ENCODE data around the gene PCED1B. TPM values are rescaled to one million over a fixed set of nuclear protein-coding genes. Genes with fewer than 3 reads are reported as not detected.

The PCED1B gene
- polyA plus RNA-seq, 1 donor (not counting 4 experiments of a cell fraction or from before 2014, with no cell fraction given): 3.2 TPM

- Histone ChIP-seq H3K27me3 (ENCODE audit: control insufficient read depth, extremely low read depth, insufficient read depth, low read length) (no peaks in the 10 kb centered on the region), H3K27ac (ENCODE audit: control insufficient read depth, insufficient read depth, low read length) (no peak overlapping the region), H3K4me3 (ENCODE audit: control insufficient read depth in 2 of 3, extremely low read depth in 1 of 3, insufficient read depth in 2 of 3, low read depth in 1 of 3, low read length in 3 of 3) (no peak overlapping the region), H3K79me2 (ENCODE audit: control insufficient read depth, insufficient read depth, low read length) (no peaks in the 10 kb centered on the region), H3K36me3 (ENCODE audit: control insufficient read depth in 2 of 2, extremely low read depth in 1 of 2, insufficient read depth in 2 of 2, low read length in 2 of 2) (peaks cover 6 to 11% of the 10 kb centered on the region in 2 experiments), H3K9ac (ENCODE audit: control insufficient read depth, extremely low read depth, insufficient read depth, low read length) (no peak overlapping the region), H3K4me2 (ENCODE audit: control insufficient read depth, extremely low read depth, insufficient read depth, low read depth, low read length) (no peak overlapping the region), H2AFZ (ENCODE audit: control insufficient read depth, low read length) (no peak overlapping the region), H3K9me1 (ENCODE audit: control insufficient read depth, extremely low read depth, insufficient read depth, low read length) (no peaks in the 10 kb centered on the region), H4K20me1 (ENCODE audit: control insufficient read depth, extremely low read depth, insufficient read depth, low read length) (no peaks in the 10 kb centered on the region), H3K4me1 (ENCODE audit: control insufficient read depth, extremely low read depth, insufficient read depth, low read length) (peaks cover 6% of the 10 kb centered on the region), H3K9me3 (ENCODE audit: control insufficient read depth, low read depth, low read length) (peaks cover 5% of the 10 kb centered on the region)
- TF ChIP-seq EZH2 (IDR thresholded peaks at IDR 0.05; ENCODE audit: low read length): no peak
- TF ChIP-seq, protein P1, sequence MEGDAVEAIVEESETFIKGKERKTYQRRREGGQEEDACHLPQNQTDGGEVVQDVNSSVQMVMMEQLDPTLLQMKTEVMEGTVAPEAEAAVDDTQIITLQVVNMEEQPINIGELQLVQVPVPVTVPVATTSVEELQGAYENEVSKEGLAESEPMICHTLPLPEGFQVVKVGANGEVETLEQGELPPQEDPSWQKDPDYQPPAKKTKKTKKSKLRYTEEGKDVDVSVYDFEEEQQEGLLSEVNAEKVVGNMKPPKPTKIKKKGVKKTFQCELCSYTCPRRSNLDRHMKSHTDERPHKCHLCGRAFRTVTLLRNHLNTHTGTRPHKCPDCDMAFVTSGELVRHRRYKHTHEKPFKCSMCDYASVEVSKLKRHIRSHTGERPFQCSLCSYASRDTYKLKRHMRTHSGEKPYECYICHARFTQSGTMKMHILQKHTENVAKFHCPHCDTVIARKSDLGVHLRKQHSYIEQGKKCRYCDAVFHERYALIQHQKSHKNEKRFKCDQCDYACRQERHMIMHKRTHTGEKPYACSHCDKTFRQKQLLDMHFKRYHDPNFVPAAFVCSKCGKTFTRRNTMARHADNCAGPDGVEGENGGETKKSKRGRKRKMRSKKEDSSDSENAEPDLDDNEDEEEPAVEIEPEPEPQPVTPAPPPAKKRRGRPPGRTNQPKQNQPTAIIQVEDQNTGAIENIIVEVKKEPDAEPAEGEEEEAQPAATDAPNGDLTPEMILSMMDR (optimal IDR thresholded peaks at IDR 0.05 in 1 of 3, IDR thresholded peaks at IDR 0.05 in 1 of 3, conservative IDR thresholded peaks at IDR 0.05 in 1 of 3; ENCODE audit: extremely low read depth in 1 of 3, insufficient read depth in 2 of 3, low read length in 3 of 3): no peak
- DNase-seq (ENCODE audit: low read depth, low spot score) (no peak), FAIRE-seq (no peak)
- dilution Hi-C loops (cut with MboI; ENCODE audit: extremely low pct_ligation_motif_present, low sequenced_read_pairs): no loop called here
These were observed 59.7 kb downstream of the PCED1B start for GRCh38 chr12:47139000-47139681.

DNA sequence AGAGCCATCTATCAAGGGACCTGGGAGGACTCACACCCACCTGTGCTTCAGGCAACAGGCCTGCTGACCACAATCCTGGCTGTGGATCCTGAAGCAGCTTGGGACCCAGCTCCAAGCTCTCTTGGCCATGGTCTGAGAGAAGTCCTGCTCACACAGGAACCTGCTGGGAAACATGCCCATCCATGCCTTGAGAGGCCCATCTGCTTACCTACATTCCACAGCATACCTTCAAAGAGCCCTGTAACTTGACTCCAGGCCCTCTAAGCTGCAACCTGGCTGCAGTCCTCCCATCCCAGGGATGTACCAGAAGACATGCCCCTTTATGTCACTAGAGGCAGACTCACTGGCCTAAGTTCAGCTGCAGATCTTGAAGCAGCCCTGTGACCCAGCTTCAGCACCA, 62.0 kb downstream of the PCED1B start:
- peaks cover 6% of the 10 kb centered on the region for H3K4me1 ChIP-seq (ENCODE audit: control insufficient read depth, extremely low read depth, insufficient read depth, low read length)
- no peak overlapping the region for H3K27ac ChIP-seq (ENCODE audit: control insufficient read depth, insufficient read depth, low read length)
- H2AFZ ChIP-seq (ENCODE audit: control insufficient read depth, low read length): no peak overlapping the region
- DNase-seq (ENCODE audit: low read depth, low spot score): peak; percentile 15
- H3K27me3 ChIP-seq (ENCODE audit: control insufficient read depth, extremely low read depth, insufficient read depth, low read length): no peaks in the 10 kb centered on the region
- H3K9me1 ChIP-seq (ENCODE audit: control insufficient read depth, extremely low read depth, insufficient read depth, low read length): no peaks in the 10 kb centered on the region
- H3K36me3 ChIP-seq (ENCODE audit: control insufficient read depth in 2 of 2, extremely low read depth in 1 of 2, insufficient read depth in 2 of 2, low read length in 2 of 2): peaks cover 2 to 11% of the 10 kb centered on the region in 2 experiments
- peaks cover 5% of the 10 kb centered on the region for H3K9me3 ChIP-seq (ENCODE audit: control insufficient read depth, low read depth, low read length)
- peak; percentile 52 for FAIRE-seq
- dilution Hi-C loops (cut with MboI; ENCODE audit: extremely low pct_ligation_motif_present, low sequenced_read_pairs): no loop called here
- no peaks in the 10 kb centered on the region for H4K20me1 ChIP-seq (ENCODE audit: control insufficient read depth, extremely low read depth, insufficient read depth, low read length)
- no peak overlapping the region for H3K9ac ChIP-seq (ENCODE audit: control insufficient read depth, extremely low read depth, insufficient read depth, low read length)
- H3K79me2 ChIP-seq (ENCODE audit: control insufficient read depth, insufficient read depth, low read length): no peaks in the 10 kb centered on the region
- H3K4me2 ChIP-seq (ENCODE audit: control insufficient read depth, extremely low read depth, insufficient read depth, low read depth, low read length): no peak overlapping the region
- H3K4me3 ChIP-seq (ENCODE audit: control insufficient read depth in 2 of 3, extremely low read depth in 1 of 3, insufficient read depth in 2 of 3, low read depth in 1 of 3, low read length in 3 of 3): no peak overlapping the region
- TF ChIP-seq EZH2 (IDR thresholded peaks at IDR 0.05; ENCODE audit: low read length): no peak
- TF ChIP-seq, protein P1 (optimal IDR thresholded peaks at IDR 0.05 in 1 of 3, IDR thresholded peaks at IDR 0.05 in 1 of 3, conservative IDR thresholded peaks at IDR 0.05 in 1 of 3; ENCODE audit: extremely low read depth in 1 of 3, insufficient read depth in 2 of 3, low read length in 3 of 3): no peak

All from keratinocyte (primary cell).